ENCODE data around the gene SPTB.

The SPTB gene

GRCh38 chr14:64868841-64869240, 10.9 kb downstream of the SPTB start:
- ATAC-seq: no peak
- Mint-ChIP-seq H3K9me3 (peaks cover 5% of the 10 kb centered on the region), H3K4me3 (no peak overlapping the region), H3K4me1 (peaks cover 11% of the 10 kb centered on the region), H3K27me3 (peaks cover 35% of the 10 kb centered on the region), H3K36me3 (peaks cover 6% of the 10 kb centered on the region), H3K27ac (no peak overlapping the region)

- H3K27ac Mint-ChIP-seq: no peak overlapping the region
- no peak for ATAC-seq
- peaks cover 34% of the 10 kb centered on the region for H3K27me3 Mint-ChIP-seq
- peaks cover 6% of the 10 kb centered on the region for H3K36me3 Mint-ChIP-seq
- no peak overlapping the region for H3K4me3 Mint-ChIP-seq
- peaks cover 11% of the 10 kb centered on the region for H3K4me1 Mint-ChIP-seq
- peaks cover 5% of the 10 kb centered on the region for H3K9me3 Mint-ChIP-seq
These were observed 11.3 kb downstream of the SPTB start for GRCh38 chr14:64868379-64868778.

GRCh38 chr14:64867182-64867581, 12.5 kb downstream of the SPTB start:
- peaks cover 11% of the 10 kb centered on the region for H3K4me1 Mint-ChIP-seq
- peaks cover 23% of the 10 kb centered on the region for H3K27me3 Mint-ChIP-seq
- H3K9me3 Mint-ChIP-seq: no peaks in the 10 kb centered on the region
- no peaks in the 10 kb centered on the region for H3K36me3 Mint-ChIP-seq
- ATAC-seq: no peak
- H3K4me3 Mint-ChIP-seq: no peak overlapping the region
- H3K27ac Mint-ChIP-seq: no peak overlapping the region

- H3K27ac Mint-ChIP-seq: no peak overlapping the region
- no peaks in the 10 kb centered on the region for H3K36me3 Mint-ChIP-seq
- no peaks in the 10 kb centered on the region for H3K9me3 Mint-ChIP-seq
- no peak for ATAC-seq
- H3K4me1 Mint-ChIP-seq: peaks cover 11% of the 10 kb centered on the region
- H3K27me3 Mint-ChIP-seq: peaks cover 30% of the 10 kb centered on the region
- no peak overlapping the region for H3K4me3 Mint-ChIP-seq
These were observed 13.7 kb downstream of the SPTB start for GRCh38 chr14:64865992-64866391.

- no peak for ATAC-seq
- Mint-ChIP-seq H3K27me3 (peaks cover 30% of the 10 kb centered on the region), H3K4me3 (no peak overlapping the region), H3K36me3 (no peaks in the 10 kb centered on the region), H3K27ac (no peak overlapping the region), H3K4me1 (peaks cover 5% of the 10 kb centered on the region), H3K9me3 (no peaks in the 10 kb centered on the region)
These were observed 14.6 kb downstream of the SPTB start for GRCh38 chr14:64865109-64865508.

GRCh38 chr14:64864258-64864657, 15.4 kb downstream of the SPTB start:
- no peaks in the 10 kb centered on the region for H3K36me3 Mint-ChIP-seq
- no peak overlapping the region for H3K4me3 Mint-ChIP-seq
- H3K4me1 Mint-ChIP-seq: no peaks in the 10 kb centered on the region
- no peak overlapping the region for H3K27ac Mint-ChIP-seq
- H3K9me3 Mint-ChIP-seq: no peaks in the 10 kb centered on the region
- no peak for ATAC-seq
- peaks cover 30% of the 10 kb centered on the region for H3K27me3 Mint-ChIP-seq

GRCh38 chr14:64861916-64862315, 17.8 kb downstream of the SPTB start:
- Mint-ChIP-seq H3K9me3 (no peaks in the 10 kb centered on the region), H3K27ac (no peak overlapping the region), H3K4me1 (no peaks in the 10 kb centered on the region), H3K4me3 (no peak overlapping the region), H3K36me3 (no peaks in the 10 kb centered on the region), H3K27me3 (peaks cover 25% of the 10 kb centered on the region)
- no peak for ATAC-seq

GRCh38 chr14:64860039-64860438, 19.7 kb downstream of the SPTB start:
- Mint-ChIP-seq H3K27ac (no peak overlapping the region), H3K4me1 (no peaks in the 10 kb centered on the region), H3K4me3 (no peak overlapping the region), H3K36me3 (no peaks in the 10 kb centered on the region), H3K9me3 (no peaks in the 10 kb centered on the region), H3K27me3 (peaks cover 23% of the 10 kb centered on the region)
- no peak for ATAC-seq

- Mint-ChIP-seq H3K36me3 (no peaks in the 10 kb centered on the region), H3K4me3 (no peak overlapping the region), H3K9me3 (no peaks in the 10 kb centered on the region), H3K27me3 (peaks cover 29% of the 10 kb centered on the region), H3K27ac (no peak overlapping the region), H3K4me1 (no peaks in the 10 kb centered on the region)
- ATAC-seq: no peak
These were observed 21.5 kb downstream of the SPTB start for GRCh38 chr14:64857979-64858744.

GRCh38 chr14:64856529-64857445, 22.9 kb downstream of the SPTB start:
- Mint-ChIP-seq H3K27me3 (peaks cover 38% of the 10 kb centered on the region), H3K27ac (no peak overlapping the region), H3K4me1 (no peaks in the 10 kb centered on the region), H3K4me3 (no peak overlapping the region), H3K36me3 (no peaks in the 10 kb centered on the region), H3K9me3 (no peaks in the 10 kb centered on the region)
- no peak for ATAC-seq

- Mint-ChIP-seq H3K27me3 (peaks cover 34% of the 10 kb centered on the region), H3K4me1 (no peaks in the 10 kb centered on the region), H3K9me3 (no peaks in the 10 kb centered on the region), H3K27ac (no peak overlapping the region), H3K4me3 (no peak overlapping the region), H3K36me3 (no peaks in the 10 kb centered on the region)
- no peak for ATAC-seq
These were observed 23.8 kb downstream of the SPTB start for GRCh38 chr14:64855721-64856528.

- peaks cover 7% of the 10 kb centered on the region for H3K4me1 Mint-ChIP-seq
- no peaks in the 10 kb centered on the region for H3K9me3 Mint-ChIP-seq
- H3K27me3 Mint-ChIP-seq: peaks cover 50% of the 10 kb centered on the region
- H3K27ac Mint-ChIP-seq: no peak overlapping the region
- H3K36me3 Mint-ChIP-seq: no peaks in the 10 kb centered on the region
- no peak for ATAC-seq
- no peak overlapping the region for H3K4me3 Mint-ChIP-seq
These were observed 29.2 kb downstream of the SPTB start for GRCh38 chr14:64850369-64851137.

GRCh38 chr14:64849940-64850339, 29.8 kb downstream of the SPTB start:
- no peak overlapping the region for H3K27ac Mint-ChIP-seq
- H3K4me1 Mint-ChIP-seq: peaks cover 7% of the 10 kb centered on the region
- peaks cover 50% of the 10 kb centered on the region for H3K27me3 Mint-ChIP-seq
- H3K4me3 Mint-ChIP-seq: no peak overlapping the region
- H3K36me3 Mint-ChIP-seq: no peaks in the 10 kb centered on the region
- no peak for ATAC-seq
- H3K9me3 Mint-ChIP-seq: no peaks in the 10 kb centered on the region

- Mint-ChIP-seq H3K36me3 (no peaks in the 10 kb centered on the region), H3K27me3 (peaks cover 45% of the 10 kb centered on the region), H3K4me1 (peaks cover 17% of the 10 kb centered on the region), H3K4me3 (no peak overlapping the region), H3K9me3 (no peaks in the 10 kb centered on the region), H3K27ac (no peak overlapping the region)
- ATAC-seq: no peak
These were observed 31.5 kb downstream of the SPTB start for GRCh38 chr14:64848239-64848638.

Measured in stimulated activated memory B cell treated with anti-CD40 and anti-IgM and Interleukin-4, amounts not matched to agents 10 μg/mL and 1 μg/mL and 100 μg/mL, for 72 hours (primary cell).